ENCODE results near the gene ATP5PD.
"Not testable (repeated sequence)": the region's sequence is repeated elsewhere in the genome, so short reads cannot be mapped to it uniquely, and the experiment has no call there.

Gene ATP5PD

GRCh38 chr17:75048249-75048878 lies 1.6 kb upstream of the ATP5PD start:
- DNase-seq: no peak

DNA sequence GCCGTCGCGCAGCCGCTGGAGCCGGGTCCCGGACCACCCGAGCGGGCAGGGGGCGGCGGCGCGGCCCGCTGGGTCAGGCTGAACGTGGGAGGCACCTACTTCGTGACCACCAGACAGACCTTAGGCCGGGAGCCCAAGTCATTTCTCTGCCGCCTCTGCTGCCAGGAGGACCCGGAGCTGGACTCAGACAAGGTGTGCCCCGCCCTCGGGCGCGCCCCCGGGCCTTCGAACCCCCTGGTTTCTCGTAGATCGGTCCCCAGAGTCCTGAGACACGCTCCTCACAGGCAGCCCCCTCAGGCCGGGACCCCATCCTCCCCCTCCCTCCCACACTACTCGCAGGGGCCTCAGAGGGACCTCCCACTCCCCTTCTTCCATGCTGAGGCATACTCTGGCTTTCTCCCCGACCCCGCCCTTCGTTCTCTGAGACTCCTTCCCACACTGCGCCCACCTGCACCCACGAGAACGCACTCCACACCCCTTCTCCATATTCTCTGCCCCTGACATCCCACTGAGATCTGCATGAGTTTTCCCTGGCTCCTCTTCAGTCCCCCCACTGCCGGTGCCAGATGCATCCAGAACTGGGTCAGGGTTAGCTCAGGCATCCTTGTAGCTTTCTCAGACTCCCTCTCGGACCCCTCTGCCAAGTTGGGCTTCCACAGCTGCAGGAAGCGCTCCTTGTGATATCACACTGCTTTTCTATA lies 779 bp upstream of the ATP5PD start:
- peak; percentile 12 for DNase-seq

DNA sequence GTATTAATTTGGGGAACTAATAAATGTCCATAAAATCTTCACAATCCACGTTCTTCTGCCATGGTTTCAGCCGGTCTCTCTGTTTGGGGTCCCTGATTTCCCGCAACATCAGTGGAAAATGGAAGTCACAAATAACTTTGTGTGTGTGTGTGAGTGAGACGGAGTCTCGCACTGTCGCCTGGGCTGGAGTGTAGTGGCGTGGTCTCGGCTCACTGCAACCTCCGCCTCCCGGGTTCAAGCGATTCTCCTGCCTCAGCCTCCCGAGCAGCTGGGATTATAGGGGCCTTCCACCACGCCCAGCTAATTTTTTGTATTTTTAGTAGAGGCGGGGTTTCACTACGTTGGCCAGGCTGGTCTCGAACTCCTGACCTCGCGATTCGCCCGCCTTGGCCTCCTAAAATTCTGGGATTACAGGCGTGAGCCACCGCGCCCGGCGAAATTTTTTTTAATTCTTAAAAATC lies 793 bp downstream of the ATP5PD start:
- DNase-seq: not testable (repeated sequence)

DNA sequence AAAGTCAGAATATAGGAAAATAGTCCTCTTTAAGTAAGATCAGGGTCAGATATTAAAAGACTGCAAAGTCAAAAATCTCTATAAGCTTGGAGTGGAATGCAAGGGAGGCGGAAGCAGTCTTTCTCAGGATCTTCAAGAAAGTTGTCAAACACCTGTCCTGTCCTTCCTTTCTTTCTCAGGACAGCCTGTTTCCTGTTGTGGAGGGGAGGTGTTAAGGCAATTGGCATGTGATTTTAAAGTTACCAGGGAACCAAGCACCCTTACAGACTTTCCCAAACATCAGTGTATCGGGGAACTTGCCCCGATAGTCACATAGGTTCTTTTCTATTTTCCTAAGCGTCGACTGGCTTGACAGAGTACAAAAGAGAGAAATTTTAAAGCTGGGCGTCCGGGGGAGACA lies 2.1 kb downstream of the ATP5PD start:
- no peak for DNase-seq

GRCh38 chr17:75043789-75044188 lies 3.0 kb downstream of the ATP5PD start:
- not testable (repeated sequence) for DNase-seq

DNA sequence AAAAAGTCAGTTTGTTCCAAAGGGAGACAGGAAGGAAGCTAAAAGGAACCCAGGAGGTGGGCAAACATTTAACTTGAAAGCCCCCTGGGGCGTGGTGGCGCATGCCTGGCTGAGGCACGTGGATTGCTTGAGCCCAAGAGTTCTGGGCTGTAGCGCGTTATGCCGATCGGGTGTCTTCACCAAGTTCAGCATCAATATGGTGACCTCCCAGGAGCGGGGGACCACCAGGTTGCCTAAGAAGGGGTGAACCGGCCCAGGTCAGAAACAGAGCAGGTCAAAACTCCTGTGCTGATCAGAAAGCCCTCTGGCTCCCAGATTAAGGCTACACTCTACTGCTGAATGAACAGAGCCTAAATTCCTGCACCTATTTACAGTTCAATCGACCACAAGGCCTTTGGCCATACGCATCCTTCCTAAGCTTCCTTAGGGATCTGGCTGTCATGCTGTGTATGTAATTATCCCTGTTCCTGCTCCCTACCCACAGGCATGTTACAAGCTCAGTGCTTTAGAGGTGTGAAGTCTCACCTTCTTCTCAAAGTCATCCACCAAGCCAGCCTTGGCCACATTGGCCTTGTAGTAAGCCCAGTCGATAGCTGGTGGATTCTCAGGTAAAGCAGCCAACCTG lies 5.0 kb downstream of the ATP5PD start:
- no peak for DNase-seq

- no peak for DNase-seq
Measured at GRCh38 chr17:75039238-75039637, 7.5 kb downstream of the ATP5PD start.

- DNase-seq: peak; percentile 82
Measured at GRCh38 chr17:75036643-75037268, 10.0 kb downstream of the ATP5PD start.

GRCh38 chr17:75034236-75034908 lies 12.4 kb downstream of the ATP5PD start:
- peak; percentile 68 for DNase-seq

DNA sequence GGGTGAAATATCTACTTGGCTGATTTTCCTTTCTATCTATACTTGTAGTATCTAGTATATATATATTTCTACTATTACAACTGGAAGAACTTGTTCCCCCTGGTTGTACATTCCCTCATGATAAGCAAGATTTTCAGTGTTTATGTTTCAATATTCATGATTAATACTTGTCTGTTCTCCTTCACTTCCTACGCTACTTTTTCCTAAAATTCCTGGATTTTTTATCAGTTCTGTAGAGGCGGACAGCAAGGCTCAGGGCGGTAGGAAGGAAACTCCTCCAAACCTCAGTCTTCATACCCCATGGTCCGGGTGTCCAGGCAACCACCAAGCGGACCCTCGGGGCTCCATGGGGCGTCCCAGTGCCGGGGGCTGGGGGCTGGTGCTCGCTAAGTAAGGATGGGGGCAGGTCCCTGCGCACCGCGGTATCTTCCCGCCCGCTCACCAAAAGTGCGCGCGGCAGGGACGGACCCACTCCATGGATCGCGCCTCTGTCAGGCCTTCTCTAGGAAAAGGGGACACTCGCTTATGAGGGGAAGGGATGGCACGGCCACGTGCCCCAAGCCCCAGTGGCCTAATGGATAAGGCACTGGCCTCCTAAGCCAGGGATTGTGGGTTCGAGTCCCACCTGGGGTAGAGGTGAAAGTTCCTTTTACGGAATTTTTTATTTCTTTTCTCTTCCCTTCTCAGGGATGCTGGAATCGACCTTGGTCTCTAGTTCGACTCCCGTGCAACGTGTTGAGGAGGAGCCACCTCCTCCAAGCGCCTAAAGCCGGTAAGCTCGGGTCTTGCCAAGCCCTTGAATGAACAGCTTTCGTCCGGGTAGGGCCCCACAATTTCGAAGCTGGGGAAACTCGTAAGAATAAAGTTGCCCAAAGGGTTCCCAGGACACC lies 13.2 kb downstream of the ATP5PD start:
- peak; percentile 77 for DNase-seq

DNA sequence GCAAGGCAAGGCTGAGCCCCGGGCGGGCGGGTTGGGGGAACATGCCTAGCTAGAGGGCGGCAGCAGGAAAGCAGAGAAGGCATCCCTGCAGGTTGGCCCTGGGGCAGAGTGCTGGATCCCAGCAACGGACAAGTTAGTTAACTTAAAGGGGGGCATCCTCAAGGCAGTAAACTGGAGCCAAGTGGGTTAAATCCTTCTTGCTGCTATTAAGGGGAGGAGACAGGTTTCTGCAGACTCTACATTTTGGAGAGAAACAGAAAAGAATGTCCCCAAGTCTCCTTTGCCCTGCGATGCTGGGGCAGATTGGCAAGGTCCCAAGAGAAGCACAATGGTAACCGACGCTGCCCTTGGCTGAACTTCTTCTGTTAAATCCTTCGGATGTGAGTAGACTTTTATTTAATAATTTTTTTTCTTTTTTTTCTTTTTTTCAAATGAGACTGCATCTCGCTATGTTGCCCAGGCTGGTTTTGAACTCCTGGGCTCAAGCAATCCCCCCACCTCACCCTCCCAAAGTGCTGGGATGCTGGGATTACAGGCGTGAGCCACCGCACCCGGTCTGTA lies 14.0 kb downstream of the ATP5PD start:
- DNase-seq: no peak

DNA sequence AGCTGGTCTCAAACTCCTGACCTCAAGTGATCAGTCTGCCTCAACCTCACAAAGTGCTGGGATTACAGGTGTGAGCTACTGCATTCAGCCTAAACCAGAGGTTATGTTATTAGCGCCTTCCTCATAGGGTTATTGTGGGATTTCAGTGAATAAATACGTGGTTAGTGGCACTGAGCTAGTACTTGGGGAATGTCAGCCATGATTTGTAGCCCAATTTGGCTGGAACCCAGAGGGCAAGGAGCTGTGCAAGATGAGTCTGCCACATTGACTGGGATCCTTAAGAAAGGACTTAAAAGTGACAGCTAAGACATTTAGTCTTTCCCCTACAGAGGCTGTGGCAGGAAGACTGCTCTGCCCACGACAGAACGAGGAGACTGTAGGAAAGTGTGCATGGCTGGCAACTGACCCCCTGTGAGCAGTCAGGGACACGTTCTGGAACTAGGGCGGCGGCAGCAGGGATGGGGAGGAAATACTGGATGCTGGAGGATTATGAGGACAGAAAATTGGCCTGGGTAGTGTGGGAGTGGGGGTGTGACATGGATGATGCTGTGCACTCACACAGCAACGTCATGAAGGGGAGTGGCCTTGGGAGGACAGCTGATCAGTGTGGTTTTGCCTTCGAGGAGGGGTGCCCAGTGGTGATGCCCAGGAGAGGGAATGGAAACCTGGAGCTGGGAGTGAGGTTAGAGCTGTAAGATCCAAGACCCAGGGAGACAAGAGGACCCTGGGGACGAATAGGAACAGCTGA lies 14.6 kb downstream of the ATP5PD start:
- DNase-seq: peak; percentile 37

DNA sequence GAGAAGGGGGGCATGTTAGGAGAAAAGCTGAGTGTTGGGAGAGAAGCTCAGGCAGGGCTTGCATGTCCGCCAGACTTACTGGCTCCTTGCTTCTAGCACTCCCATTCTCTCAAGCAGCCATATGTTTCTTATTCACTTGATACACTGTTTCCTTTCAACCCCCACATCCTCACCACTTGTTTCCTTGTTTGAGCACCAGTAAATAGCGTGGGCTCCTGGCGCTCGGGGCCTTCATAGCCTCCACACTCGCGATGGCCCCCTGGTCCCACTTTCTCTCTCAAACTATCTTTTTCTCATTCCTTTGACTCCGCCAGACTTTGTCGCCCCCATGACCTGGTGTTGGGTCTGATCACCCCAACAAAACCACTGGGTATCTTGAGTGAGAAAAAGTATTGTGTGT lies 16.6 kb downstream of the ATP5PD start:
- no peak for DNase-seq

- not testable (repeated sequence) for DNase-seq
Measured at GRCh38 chr17:75026650-75027049, 20.1 kb downstream of the ATP5PD start.

DNA sequence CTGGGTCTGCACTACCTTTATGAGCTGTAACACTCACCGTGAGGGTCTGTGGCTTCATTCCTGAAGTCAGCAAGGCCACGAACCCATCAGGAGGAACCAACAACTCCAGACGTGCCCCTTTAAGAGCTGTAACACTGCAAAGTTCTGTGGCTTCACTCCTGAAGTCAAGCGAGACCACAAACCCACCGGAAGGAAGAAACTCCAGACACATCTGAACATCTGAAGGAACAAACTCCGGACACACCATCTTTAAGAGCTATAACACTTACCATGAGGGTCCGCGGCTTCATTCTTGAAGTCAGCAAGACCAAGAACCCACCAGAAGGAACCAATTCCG lies 21.4 kb downstream of the ATP5PD start:
- not testable (repeated sequence) for DNase-seq

- no peak for DNase-seq
Measured at GRCh38 chr17:75024686-75025397, 21.9 kb downstream of the ATP5PD start.

DNA sequence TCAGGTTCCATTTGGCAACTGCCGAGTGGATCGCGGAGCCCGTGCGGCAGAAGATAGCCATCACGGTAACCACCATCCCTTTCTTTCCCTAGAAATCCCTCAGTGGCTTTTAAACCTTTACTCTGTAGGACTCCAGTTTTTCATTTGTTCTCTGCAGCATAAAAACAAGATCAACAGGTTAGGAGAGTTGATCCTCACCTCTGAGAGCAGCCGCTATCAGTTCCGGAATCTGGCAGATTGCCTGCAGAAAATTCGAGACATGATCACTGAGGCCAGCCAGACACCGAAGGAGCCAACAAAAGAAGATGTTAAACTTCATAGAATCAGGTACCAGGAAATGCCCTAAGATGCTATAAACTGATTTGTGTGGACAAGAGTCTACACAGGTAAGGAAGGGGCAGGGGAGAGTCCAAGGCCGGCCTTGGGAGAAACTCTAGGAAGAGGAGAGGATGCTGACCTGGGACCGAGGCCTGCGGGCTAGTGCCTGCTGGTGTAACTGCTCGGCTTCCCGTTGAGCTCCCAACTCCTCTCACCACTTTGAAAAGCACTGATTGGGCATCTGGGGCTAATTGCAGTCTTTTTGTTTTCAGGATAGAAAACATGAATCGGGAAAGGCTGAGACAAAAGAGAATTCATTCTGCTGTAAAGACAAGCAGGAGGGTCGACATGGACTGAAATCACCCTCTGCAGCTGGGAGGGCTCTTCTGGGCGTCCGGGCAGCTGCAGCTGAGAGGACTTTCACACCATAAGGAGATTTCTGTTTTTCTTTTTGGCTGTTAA lies 26.2 kb downstream of the ATP5PD start:
- DNase-seq: no peak

DNA sequence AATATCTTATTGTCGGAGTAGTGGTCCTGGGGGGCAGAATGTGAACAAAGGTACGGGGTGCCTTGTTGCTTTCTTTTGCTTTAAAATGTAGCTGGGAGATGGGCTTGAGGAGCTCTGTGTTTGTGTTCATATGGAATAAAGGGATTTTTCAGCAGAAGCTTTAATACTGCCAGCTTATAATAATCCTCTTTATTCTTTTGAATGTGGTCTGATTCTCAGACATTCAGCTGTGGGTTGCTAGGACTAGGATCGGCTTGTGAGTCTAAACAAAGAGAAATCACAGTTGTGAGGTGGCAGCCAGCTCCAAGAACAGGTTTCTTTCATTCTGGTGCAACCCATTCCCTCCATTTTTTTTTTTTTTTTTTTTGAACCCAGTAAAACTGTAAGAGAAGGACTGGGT lies 27.1 kb downstream of the ATP5PD start:
- no peak for DNase-seq

GRCh38 chr17:75019146-75019545 lies 27.6 kb downstream of the ATP5PD start:
- no peak for DNase-seq
